HG03460 (cell line): ENCODE results near the gene TGDS.
A peak's percentile ranks its signal among the peaks of the same experiment; 100 is the strongest.
"Not testable (repeated sequence)": the region's sequence is repeated elsewhere in the genome, so short reads cannot be mapped to it uniquely, and the experiment has no call there.

Source experiments
- ATAC-seq: cut with Tn5 transposase; IDR thresholded peaks from one replicate; pipeline ENCODE4 v1.9.1; 2021; ENCODE audit not compliant: unreplicated experiment

Gene TGDS

DNA sequence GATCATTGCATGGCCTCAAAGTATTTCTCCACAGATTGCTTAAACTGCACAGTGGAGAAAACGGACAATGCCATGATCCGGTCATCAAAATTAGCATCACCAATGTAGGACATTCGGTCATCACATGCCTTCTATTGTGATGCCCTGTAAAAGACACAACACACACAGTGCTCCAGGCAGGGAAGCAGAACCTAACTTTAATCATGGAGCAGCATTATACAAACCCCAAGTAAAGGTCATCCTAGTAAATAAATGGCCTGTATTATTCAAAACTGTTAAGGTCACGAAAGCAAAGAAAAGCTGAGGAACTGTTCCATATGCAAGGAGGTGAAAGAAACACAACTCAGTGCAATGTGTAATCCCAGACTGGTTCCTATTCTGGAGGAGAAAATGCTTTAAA, 42.2 kb downstream of the TGDS start:
- no peak for ATAC-seq

GRCh38 chr13:94552095-94552494, 43.9 kb downstream of the TGDS start:
- no peak for ATAC-seq

DNA sequence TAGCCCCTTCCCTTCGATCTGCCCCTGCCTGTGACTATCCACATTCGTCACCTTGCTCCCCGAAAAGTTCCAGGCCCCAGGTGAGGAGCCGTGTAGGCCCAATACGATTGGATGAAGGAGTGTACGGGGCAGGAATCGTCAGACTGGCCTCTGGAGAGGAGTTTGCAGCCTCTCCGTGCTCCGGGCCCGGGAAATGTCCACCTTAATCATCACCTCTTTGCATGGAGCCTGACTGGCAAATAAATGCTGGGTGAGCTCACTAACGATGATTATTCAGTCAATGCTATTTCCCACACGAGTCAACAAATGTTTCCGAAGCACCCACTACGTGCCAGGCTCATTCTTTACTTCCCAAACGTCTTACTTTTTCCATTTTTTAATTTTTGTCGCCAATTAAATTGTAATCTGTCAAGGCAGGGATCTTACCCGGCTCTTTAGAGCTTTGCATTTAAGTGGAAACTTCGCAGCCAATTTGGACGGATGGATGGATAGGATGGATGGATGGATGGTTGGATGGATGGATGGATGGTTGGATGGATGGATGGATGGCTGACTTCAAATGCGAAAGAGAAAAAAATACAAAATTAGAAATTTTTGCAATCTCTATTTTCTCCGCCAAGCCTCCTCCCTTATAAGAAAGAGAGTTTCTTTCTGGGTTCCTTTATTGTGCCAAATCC, 45.8 kb downstream of the TGDS start:
- peak; percentile 5 for ATAC-seq

DNA sequence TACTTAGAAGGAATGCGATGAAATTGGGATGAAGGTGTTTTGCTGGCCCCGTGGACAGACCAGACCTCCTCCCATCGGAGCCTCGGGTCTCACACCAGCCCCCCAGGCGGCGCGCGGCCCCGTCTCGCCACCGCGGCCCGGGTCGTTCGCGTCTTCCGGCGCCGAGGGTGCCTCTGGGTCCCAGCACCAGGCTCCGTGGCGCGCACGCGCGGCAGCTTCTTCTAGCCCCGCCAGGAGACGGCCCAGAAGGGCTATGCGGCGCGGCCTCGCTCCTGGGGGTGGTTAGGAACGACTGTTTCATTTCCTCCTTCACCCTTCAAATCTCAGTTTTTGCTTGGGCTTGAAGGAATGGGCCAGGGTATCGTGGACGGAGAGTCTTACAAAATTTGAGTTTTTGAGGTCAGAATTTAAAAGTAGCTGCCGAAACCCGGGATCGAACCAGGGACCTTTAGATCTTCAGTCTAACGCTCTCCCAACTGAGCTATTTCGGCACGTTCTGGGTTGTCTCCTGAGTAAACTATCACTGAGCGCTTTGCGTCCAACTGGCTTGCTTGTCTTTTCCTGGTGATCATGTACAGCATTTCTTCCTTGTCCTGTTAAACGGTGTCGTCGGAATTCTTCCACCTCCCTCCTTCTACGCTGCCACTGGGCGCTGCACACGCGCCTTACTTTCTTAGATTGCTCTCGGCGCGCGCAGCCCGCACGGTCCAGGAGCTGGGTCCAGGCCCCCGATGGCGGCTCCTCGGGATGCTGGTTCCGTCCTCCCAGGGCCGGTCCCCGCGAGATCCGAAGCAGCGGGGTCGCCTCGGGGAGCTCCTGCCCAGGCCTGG, 46.5 kb downstream of the TGDS start:
- peak; percentile 88 for ATAC-seq

- peak; percentile 57 for ATAC-seq
These were observed 47.1 kb downstream of the TGDS start for GRCh38 chr13:94548821-94549231.

- no peak for ATAC-seq
These were observed 47.6 kb downstream of the TGDS start for GRCh38 chr13:94548382-94548781.

DNA sequence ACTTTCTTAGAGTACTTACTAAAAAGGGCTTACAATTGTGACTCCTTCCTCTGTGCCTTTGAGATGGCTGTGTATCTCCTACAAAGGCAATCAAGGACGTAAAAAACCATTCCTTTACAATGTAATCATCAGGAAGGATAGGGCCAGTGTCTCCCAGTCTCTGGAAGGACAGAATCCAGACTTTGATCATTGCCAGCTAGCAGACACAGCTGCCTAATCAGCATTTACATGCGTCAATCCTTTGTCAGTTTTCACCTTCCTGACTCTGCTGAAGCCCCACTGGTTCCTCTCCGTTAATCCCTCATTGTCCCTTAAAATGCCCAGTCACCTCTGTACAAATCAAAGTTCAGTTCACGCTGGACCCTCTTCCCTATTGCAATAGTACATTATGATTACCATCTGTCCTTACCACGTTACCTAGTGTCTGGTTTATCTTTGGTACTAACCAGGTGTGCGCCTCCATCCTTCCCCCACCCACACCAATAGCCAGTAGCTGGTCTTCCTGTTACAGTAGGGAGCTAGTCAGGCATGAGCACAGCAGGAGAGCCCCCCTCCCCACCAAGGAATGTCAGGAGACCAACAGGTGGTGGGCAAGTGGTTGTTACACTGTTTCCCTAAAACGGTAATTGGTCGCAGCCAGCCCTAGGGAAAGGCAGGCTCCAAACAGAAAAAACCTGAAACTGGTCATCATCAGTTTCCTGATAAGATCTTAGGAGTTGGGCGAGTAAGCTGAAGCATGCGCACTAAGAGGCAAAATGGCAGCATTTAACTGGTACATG, 49.7 kb downstream of the TGDS start:
- no peak for ATAC-seq

GRCh38 chr13:94544922-94545321, 51.0 kb downstream of the TGDS start:
- ATAC-seq: no peak

- ATAC-seq: no peak
These were observed 53.0 kb downstream of the TGDS start for GRCh38 chr13:94542917-94543316.

DNA sequence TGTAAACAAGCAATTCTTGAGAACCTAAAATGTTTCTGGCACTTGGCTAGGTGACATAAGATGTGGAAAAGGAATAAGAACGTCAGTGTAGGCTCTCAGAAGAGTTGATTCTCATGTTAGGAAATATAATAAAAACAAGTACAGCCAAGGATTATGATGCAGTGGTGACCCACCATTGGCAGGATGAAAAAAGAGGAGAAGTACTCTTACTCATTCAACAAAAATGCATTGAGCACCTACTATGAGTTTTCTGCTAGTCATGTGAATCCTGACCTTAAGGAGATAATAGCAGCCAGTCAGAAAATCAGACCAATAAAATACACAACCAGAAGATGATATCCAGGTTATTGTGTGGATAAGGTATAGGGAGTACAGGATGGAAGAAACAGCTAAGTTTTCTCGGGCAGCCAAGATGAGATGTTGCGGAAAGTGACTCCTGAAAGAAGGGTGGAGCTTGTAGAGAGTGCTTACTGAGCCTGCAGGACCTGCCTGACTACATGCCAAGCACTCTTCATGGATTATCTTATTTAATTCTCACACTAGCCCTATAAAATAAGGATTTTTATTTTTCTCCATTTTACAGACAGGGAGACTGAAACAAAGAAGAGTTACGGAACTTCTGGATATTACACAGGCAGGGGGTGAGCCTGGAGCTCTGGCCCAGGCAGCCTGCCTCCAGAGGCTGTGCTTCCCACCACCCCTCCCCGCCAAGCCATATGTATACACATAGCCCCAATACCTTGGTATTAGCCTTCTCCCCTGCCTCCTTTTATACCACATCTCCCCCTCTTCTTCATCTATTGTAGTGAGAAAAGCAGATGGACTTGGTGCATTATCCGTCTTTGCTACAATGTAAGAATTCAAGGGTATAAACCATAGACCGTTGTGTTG, 58.0 kb downstream of the TGDS start:
- no peak for ATAC-seq

GRCh38 chr13:94535775-94536174, 60.2 kb downstream of the TGDS start:
- ATAC-seq: no peak

GRCh38 chr13:94535231-94535630, 60.7 kb downstream of the TGDS start:
- no peak for ATAC-seq

DNA sequence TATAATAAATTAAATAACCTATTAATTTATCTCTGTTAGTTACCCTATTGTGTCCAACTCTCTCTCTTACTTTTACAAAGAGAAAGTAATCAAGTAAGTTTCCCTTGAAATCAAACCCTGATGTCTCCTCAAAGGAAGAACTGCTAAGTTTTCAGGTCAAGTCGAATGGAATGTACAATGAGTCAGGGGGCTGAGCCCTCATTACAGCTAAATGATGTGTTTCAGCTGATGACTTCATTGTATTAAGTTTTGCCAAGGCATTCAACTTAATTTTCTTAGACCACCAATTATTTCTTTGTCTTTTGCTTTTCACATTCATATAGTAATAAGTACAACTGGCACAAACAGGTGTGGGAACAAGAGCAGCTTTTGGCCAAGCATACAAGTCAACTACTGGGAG, 61.8 kb downstream of the TGDS start:
- ATAC-seq: no peak

DNA sequence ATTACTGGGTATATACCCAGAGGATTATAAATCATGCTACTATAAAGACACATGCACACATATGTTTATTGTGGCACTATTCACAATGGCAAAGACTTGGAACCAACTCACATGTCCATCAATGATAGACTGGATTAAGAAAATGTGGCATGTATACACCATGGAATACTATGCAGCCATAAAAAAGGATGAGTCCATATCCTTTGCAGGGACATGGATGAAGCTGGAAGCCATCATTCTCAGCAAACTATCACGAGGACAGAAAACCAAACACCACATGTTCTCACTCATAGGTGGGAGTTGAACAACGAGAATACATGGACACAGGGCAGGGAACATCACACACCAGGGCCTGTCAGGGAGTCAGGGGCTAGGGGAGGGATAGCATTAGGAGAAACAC, 63.7 kb downstream of the TGDS start:
- ATAC-seq: not testable (repeated sequence)

DNA sequence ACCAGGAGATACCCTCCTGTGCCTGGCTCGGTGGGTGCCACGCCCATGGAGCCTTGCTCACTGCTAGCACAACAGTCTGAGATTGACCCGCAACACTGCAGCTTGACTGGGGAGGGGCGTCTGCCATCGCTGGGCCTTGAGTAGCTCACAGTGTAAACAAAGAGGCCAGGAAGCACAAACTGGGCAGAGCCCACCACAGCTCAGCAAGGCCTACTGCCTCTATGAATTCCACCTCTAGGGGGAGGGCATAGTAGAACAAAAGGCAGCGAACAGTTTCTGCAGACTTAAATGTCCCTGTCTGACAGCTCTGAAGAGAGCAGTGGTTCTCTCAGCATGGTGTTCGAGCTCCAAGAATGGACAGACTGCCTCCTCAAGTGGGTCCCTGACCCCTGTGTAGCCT, 69.0 kb downstream of the TGDS start:
- ATAC-seq: not testable (repeated sequence)

GRCh38 chr13:94525781-94526180, 70.2 kb downstream of the TGDS start:
- ATAC-seq: no peak

DNA sequence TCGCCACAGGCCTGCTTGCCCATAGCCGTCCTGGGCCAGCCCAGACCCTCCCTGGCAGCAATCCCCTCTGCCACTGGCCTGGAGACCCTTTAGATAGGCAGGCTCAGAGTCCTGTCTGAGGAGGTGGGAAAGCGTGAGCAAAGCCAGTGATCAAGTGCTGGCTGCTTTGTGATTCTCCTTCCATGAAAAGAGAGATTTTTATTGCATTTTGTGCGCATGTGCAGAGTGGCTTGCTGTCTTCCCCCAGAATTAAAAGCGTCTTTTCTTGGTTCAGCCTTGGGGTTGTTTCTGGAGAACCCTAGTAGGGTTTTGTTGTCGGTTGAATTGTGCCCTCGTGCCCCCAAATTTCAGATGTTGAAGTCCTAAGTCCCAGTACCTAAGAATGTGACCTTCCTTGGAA, 71.5 kb downstream of the TGDS start:
- no peak for ATAC-seq
